Ureter (tissue), 1 donor: ENCODE data around the gene LDAF1. TPM values are rescaled to one million over a fixed set of nuclear protein-coding genes. Genes with fewer than 3 reads are reported as not detected.

Experiments used
- total RNA-seq: library from RNA; stranded (reverse); gene quantifications from one replicate; pipeline ENCODE4 v1.2.4, GENCODE V29; 2023
- donor health status: DM: yes; HTN: yes; CAD: no.

The LDAF1 gene
- total RNA-seq, 1 donor from 2014 or later: 73.6 TPM

Other genes with a start within 250 kb of the LDAF1 start
- gene DNAH3, start 7.8 kb upstream of the LDAF1 start, total RNA-seq: 3.1 TPM
- gene ZP2, start 52.9 kb downstream of the LDAF1 start, total RNA-seq: not detected
- not detected for gene ANKS4B, start 75.0 kb downstream of the LDAF1 start, total RNA-seq
- 11.5 TPM for gene CRYM, start 119.6 kb downstream of the LDAF1 start, total RNA-seq